Measurements from ENCODE around the gene ECHDC3. TPM values are rescaled to one million over a fixed set of nuclear protein-coding genes. Genes with fewer than 3 reads are reported as not detected.

The ECHDC3 gene
- total and polyA plus RNA-seq, 2 of the 4 experiments (the other 2 are of a cell fraction): 4.3 to 5.0 TPM

DNA sequence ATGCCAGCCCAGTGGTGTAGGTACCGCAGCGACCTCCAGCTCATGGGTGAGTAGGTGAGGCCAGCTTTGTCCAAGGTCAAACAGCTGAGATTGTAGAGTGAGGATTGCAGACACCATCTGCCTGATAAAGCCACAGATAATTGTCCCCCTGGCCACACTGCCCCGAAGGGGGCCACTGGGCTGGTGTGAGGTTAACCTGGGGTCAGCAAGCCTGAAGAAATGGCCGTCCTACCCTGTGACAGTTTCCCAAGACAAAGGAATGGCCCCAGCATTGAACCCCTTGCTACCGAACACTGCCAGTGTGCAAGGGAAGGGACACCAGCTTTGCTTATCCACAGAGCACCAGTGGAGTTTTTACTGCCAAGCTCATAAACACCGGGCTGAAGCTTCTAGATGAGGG, 23.0 kb downstream of the ECHDC3 start:
- WGBS, 2 experiments (ENCODE audit: extremely low coverage in 2 of 2, insufficient read length in 1 of 2): 76% methylated on average over 3 of the region's 6 CpGs; no CpG with 5 or more reads in 1 of the 2 experiments
- no peak for ATAC-seq (ENCODE audit: low read depth)
- H4K8ac ChIP-seq (ENCODE audit: low read depth in 2 of 2, low read length in 2 of 2): no peak overlapping the region
- H2BK20ac ChIP-seq (ENCODE audit: low read depth, low read length): no peak overlapping the region
- no peak overlapping the region for H3K23ac ChIP-seq (ENCODE audit: low read depth, low read length)
- no peak overlapping the region for H2BK15ac ChIP-seq (ENCODE audit: low read depth, low read length)
- H3K18ac ChIP-seq (ENCODE audit: low read depth, low read length): no peak overlapping the region
- H2AK5ac ChIP-seq (ENCODE audit: low read depth, low read length): no peak overlapping the region
- H3K9me3 ChIP-seq (ENCODE audit: control insufficient read depth, insufficient read depth, low read length): no peaks in the 10 kb centered on the region
- peaks cover 3% of the 10 kb centered on the region; the same call in 1 of the 2 replicates for H3K36me3 ChIP-seq (ENCODE audit: control insufficient read depth, insufficient read depth, low read length)
- H3K27me3 ChIP-seq (ENCODE audit: control insufficient read depth, insufficient read depth, low read length): no peaks in the 10 kb centered on the region
- no peak overlapping the region for H3K4ac ChIP-seq (ENCODE audit: low read depth, low read length)
- intact Hi-C loops (cut with micrococcal nuclease): no loop called here
- no peak for DNase-seq
- H3K9ac ChIP-seq (ENCODE audit: low read depth, low read length): no peak overlapping the region
- POLR2A ChIA-PET (ENCODE audit: unreplicated experiment): no interaction called here
- no peak overlapping the region for H3K4me2 ChIP-seq (ENCODE audit: low read depth, low read length)
- H4K91ac ChIP-seq (ENCODE audit: insufficient read depth, low read depth, low read length): no peak overlapping the region
- no peak overlapping the region for H4K5ac ChIP-seq (ENCODE audit: low read depth, low read length)
- H2AK9ac ChIP-seq (replicated peaks; ENCODE audit: low read depth, low read length, poor library complexity): no peak overlapping the region
- H2AFZ ChIP-seq (replicated peaks; ENCODE audit: low read length, poor library complexity): no peak overlapping the region
- H3K79me1 ChIP-seq (ENCODE audit: low read depth in 1 of 2, low read length in 2 of 2): no peaks in the 10 kb centered on the region
- no peaks in the 10 kb centered on the region for H4K20me1 ChIP-seq (ENCODE audit: insufficient read depth, low read length)
- H2BK5ac ChIP-seq (ENCODE audit: low read depth, low read length, poor library complexity, severe bottlenecking): no peak overlapping the region
- no peak overlapping the region for H3K14ac ChIP-seq (replicated peaks; ENCODE audit: low read depth, low read length)
- CTCF ChIA-PET: no interaction called here
- dilution Hi-C loops (cut with HindIII; ENCODE audit: low sequenced_read_pairs, unreplicated experiment): no loop called here
- H3K4me3 ChIP-seq (ENCODE audit: insufficient read depth, low read depth, low read length): no peak overlapping the region
- H3K56ac ChIP-seq (ENCODE audit: extremely low read depth, insufficient read depth, low read length): no peak overlapping the region
- no TSS peak for BruUV-seq (replicated peaks)
- H3K27ac ChIP-seq (ENCODE audit: insufficient read depth, low read length): no peak overlapping the region
- H3K9me1 ChIP-seq (ENCODE audit: insufficient read depth, low read length): 0 out of 2 replicates have a peak, but pooled peaks cover 4% of the 10 kb centered on the region
- in situ Hi-C loops (cut with MboI; ENCODE audit: low sequenced_read_pairs): no loop called here
- H3K4me1 ChIP-seq (ENCODE audit: control insufficient read depth, insufficient read depth, low read length): no peaks in the 10 kb centered on the region
- TF ChIP-seq CHD1 (IDR thresholded peaks at IDR 0.05; ENCODE audit: low read depth, low read length): no peak
- no peak for TF ChIP-seq NFE2L2 (IDR thresholded peaks at IDR 0.05; ENCODE audit: low read depth, low read length)
- no peak for TF ChIP-seq CTCF (conservative IDR thresholded peaks at IDR 0.05; ENCODE audit: low read depth, low read length)
- TF ChIP-seq, protein P1, sequence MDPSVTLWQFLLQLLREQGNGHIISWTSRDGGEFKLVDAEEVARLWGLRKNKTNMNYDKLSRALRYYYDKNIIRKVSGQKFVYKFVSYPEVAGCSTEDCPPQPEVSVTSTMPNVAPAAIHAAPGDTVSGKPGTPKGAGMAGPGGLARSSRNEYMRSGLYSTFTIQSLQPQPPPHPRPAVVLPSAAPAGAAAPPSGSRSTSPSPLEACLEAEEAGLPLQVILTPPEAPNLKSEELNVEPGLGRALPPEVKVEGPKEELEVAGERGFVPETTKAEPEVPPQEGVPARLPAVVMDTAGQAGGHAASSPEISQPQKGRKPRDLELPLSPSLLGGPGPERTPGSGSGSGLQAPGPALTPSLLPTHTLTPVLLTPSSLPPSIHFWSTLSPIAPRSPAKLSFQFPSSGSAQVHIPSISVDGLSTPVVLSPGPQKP (IDR thresholded peaks at IDR 0.05; ENCODE audit: borderline replicate concordance, low read depth, low read length): no peak
- no peak overlapping the region for H2BK120ac ChIP-seq (ENCODE audit: low read depth, low read length)

All from IMR-90 (cell line).